ENCODE results near the gene HOXC9. TPM values are rescaled to one million over a fixed set of nuclear protein-coding genes. Genes with fewer than 3 reads are reported as not detected.

Gene HOXC9
- polyA plus RNA-seq, 2 of the 4 experiments (the other 2 are of a cell fraction): 5.2 to 6.6 TPM

DNA sequence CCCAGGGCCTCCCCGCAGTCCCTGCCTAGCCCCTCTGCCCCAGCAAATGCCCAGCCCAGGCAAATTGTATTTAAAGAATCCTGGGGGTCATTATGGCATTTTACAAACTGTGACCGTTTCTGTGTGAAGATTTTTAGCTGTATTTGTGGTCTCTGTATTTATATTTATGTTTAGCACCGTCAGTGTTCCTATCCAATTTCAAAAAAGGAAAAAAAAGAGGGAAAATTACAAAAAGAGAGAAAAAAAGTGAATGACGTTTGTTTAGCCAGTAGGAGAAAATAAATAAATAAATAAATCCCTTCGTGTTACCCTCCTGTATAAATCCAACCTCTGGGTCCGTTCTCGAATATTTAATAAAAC, 30.5 kb downstream of the HOXC9 start (continued):
- TF ChIP-seq GATA3 (IDR thresholded peaks at IDR 0.05; ENCODE audit: borderline replicate concordance): no peak
- no peak for TF ChIP-seq RCOR1 (IDR thresholded peaks at IDR 0.05; ENCODE audit: low read depth, low read length)
- TF ChIP-seq RNF2 (IDR thresholded peaks at IDR 0.05; ENCODE audit: borderline replicate concordance, low read depth): no peak
- TF ChIP-seq, protein P1, sequence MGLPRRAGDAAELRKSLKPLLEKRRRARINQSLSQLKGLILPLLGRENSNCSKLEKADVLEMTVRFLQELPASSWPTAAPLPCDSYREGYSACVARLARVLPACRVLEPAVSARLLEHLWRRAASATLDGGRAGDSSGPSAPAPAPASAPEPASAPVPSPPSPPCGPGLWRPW (IDR thresholded peaks at IDR 0.05): no peak
- no peak for TF ChIP-seq POLR2AphosphoS2 (conservative IDR thresholded peaks at IDR 0.05; ENCODE audit: low read length)
- TF ChIP-seq PHF8 (IDR thresholded peaks at IDR 0.05; ENCODE audit: borderline replicate concordance, low read depth): no peak

DNA sequence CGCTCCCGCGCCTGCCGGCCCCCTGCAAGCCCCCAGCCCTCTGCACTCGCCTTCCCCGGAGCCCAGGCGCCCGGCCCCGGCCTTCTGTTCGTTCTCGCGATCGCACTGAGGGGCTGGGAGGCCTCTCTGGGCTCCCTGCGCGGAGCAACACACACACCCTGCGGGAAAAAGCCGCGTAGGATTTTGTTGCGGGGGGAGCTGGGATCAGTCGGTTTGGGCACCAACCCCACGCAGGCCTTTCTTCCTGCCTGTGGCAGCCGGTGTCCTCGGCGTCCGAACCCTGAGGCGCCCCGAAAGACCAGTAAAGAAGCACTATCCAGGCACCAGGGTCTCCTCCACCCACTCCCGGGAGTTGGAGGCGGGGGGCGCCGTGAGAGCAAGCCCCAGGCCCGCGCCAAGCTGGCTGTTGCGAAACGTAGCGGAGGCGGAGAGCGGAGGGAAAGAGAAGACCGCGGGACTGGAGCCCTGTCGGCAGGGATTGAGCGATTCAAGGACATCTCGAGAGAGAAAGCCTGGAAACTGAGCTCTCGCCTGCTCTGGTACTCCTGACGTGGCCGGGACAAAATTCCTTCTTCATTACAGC, 31.0 kb downstream of the HOXC9 start:
- H3K27ac ChIP-seq: no peak overlapping the region
- ChIA-PET POLR2A (interaction anchor here (0.6 kb wide), 1 partner anchor 158 kb away, joined by 3 read pairs; the partner anchor contains the start of gene SMUG1), CTCF (interaction anchor here (0.7 to 27.9 kb wide), 13 partner anchors 8 to 287 kb away, joined by 3 to 476 read pairs (median 8); partner anchors contain the start of genes HOXC4, HOXC8 and SMUG1)
- H3K4me1 ChIP-seq: peaks cover 17% of the 10 kb centered on the region
- H3K4me2 ChIP-seq: no peak overlapping the region
- no peak overlapping the region for H3K4me3 ChIP-seq
- FAIRE-seq (no peak), DNase-seq (ENCODE audit: low read depth in 1 of 2, low spot score in 1 of 2) (no peak), ATAC-seq (no peak)
- WGBS (ENCODE audit: missing lambda C conversion rate): 91% methylated on average over 46 of the region's 46 CpGs
- no peaks in the 10 kb centered on the region for H3K9me3 ChIP-seq
- TF ChIP-seq CEBPB (IDR thresholded peaks at IDR 0.05) (0 out of 4 replicates have a peak, but pooled peaks of 1 of the 2 experiments have one; percentile 15), POLR2A (IDR thresholded peaks at IDR 0.05; ENCODE audit: low read length) (no peak)

DNA sequence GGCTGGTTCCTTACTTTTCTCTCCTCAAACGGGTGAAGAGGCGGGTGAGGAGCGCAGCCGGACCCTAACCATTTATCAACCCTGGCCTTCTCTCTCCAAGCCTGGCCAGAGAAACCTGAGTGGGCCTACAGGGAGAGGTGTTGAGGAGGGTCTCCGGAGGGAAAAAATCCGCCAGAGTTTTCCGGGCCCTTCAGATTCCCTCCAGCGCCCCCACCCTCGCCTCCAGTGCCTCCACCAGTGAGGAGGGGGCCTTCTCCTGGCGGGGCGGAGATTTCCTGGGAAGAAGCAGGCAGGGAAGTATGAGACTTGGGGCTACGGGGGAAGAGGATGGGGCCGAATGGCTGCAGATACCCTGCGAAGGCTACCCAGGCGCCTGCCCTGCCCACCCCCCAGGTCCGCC, 31.5 kb downstream of the HOXC9 start:
- Histone ChIP-seq H3K27ac (no peak overlapping the region), H3K4me3 (no peak overlapping the region), H3K4me1 (peaks cover 14% of the 10 kb centered on the region), H3K9me3 (no peaks in the 10 kb centered on the region), H3K4me2 (no peak overlapping the region)
- POLR2A ChIA-PET: interaction anchor here (0.6 to 2.1 kb wide), 4 partner anchors 10 to 176 kb away, joined by 3 to 26 read pairs (median 8); partner anchors contain the start of gene SMUG1
- DNase-seq (ENCODE audit: low read depth in 1 of 2, low spot score in 1 of 2): no peak
- TF ChIP-seq, protein P2, sequence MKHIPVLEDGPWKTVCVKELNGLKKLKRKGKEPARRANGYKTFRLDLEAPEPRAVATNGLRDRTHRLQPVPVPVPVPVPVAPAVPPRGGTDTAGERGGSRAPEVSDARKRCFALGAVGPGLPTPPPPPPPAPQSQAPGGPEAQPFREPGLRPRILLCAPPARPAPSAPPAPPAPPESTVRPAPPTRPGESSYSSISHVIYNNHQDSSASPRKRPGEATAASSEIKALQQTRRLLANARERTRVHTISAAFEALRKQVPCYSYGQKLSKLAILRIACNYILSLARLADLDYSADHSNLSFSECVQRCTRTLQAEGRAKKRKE (CRISPR knock-in tag; IDR thresholded peaks at IDR 0.05; ENCODE audit: low read depth): no peak
- TF ChIP-seq CBX8 (IDR thresholded peaks at IDR 0.05) (no peak), ZC3H11A (IDR thresholded peaks at IDR 0.05) (no peak), JUNB (IDR thresholded peaks at IDR 0.05) (no peak), TFCP2L1 (CRISPR knock-in tag; IDR thresholded peaks at IDR 0.05) (no peak)
- TF ChIP-seq, protein P3, sequence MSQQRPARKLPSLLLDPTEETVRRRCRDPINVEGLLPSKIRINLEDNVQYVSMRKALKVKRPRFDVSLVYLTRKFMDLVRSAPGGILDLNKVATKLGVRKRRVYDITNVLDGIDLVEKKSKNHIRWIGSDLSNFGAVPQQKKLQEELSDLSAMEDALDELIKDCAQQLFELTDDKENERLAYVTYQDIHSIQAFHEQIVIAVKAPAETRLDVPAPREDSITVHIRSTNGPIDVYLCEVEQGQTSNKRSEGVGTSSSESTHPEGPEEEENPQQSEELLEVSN (IDR thresholded peaks at IDR 0.05; ENCODE audit: borderline replicate concordance, low read depth): no peak
- TF ChIP-seq, protein P4, sequence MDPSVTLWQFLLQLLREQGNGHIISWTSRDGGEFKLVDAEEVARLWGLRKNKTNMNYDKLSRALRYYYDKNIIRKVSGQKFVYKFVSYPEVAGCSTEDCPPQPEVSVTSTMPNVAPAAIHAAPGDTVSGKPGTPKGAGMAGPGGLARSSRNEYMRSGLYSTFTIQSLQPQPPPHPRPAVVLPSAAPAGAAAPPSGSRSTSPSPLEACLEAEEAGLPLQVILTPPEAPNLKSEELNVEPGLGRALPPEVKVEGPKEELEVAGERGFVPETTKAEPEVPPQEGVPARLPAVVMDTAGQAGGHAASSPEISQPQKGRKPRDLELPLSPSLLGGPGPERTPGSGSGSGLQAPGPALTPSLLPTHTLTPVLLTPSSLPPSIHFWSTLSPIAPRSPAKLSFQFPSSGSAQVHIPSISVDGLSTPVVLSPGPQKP (IDR thresholded peaks at IDR 0.05; ENCODE audit: low read depth, low read length): no peak
- 93% methylated on average over 16 of the region's 16 CpGs for WGBS (ENCODE audit: missing lambda C conversion rate)
- no peak for ATAC-seq
- CTCF ChIA-PET: interaction anchor here (0.7 to 27.9 kb wide), 20 partner anchors 9 to 287 kb away, joined by 3 to 476 read pairs (median 9); partner anchors contain the start of genes HOXC10, HOXC4, HOXC8 and HOXC9
- FAIRE-seq: no peak

DNA sequence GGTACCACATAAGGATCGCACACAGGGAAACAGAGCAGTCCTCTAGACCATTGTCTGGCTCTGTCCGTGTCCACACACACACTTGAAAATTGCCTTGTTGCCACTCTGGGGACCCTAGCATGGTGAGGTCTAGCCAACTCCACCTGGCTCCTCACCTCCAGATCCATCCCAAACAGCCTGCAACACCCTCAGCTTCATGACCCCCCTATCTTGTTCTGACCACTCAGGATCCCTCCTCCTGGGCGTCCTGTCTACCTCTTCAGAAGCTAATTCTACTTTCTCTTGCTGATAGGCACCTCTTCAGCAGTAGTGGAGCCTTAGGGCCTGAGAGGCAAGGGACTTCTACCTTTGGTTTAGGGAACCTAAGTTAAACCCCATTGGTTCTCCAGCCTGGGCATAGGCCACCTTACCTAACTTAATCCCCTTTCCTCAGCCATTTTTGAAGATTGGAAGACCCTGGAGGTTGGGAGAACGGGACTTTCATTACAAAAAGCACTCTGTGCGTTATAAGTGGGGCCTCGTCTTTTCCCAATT, 32.2 kb downstream of the HOXC9 start:
- no peak for TF ChIP-seq FOSL2 (IDR thresholded peaks at IDR 0.05)
- TF ChIP-seq FOSL2 (CRISPR knock-in tag; IDR thresholded peaks at IDR 0.05): no peak
- no peak for TF ChIP-seq ZC3H11A (IDR thresholded peaks at IDR 0.05)
- TF ChIP-seq, protein P3 (IDR thresholded peaks at IDR 0.05; ENCODE audit: borderline replicate concordance, low read depth): no peak
- TF ChIP-seq CEBPB (IDR thresholded peaks at IDR 0.05): no peak
- no peak for TF ChIP-seq SREBF2 (IDR thresholded peaks at IDR 0.05)
- no peak for TF ChIP-seq RARB (CRISPR knock-in tag; IDR thresholded peaks at IDR 0.05)
- no peak for TF ChIP-seq ESRRA (IDR thresholded peaks at IDR 0.05; ENCODE audit: borderline replicate concordance, low read length)
- no peak for TF ChIP-seq NPAS2 (CRISPR knock-in tag; IDR thresholded peaks at IDR 0.05; ENCODE audit: borderline replicate concordance)
- no peak for TF ChIP-seq CBX8 (IDR thresholded peaks at IDR 0.05)
- TF ChIP-seq GATA3 (IDR thresholded peaks at IDR 0.05; ENCODE audit: borderline replicate concordance): no peak
- Histone ChIP-seq H3K4me2 (peak overlapping the region; percentile 89), H3K27ac (no peak overlapping the region; a peak in 1 of 6 replicates), H3K9me3 (no peaks in the 10 kb centered on the region), H3K4me3 (no peak overlapping the region; the same call in 2 of the 3 replicates), H3K4me1 (peaks cover 20% of the 10 kb centered on the region)
- no peak for DNase-seq (ENCODE audit: low read depth in 1 of 2, low spot score in 1 of 2)
- CTCF ChIA-PET: interaction anchor here (0.5 to 27.9 kb wide), 47 partner anchors 10 to 1924 kb away, joined by 3 to 476 read pairs (median 4); partner anchors contain the start of genes HOXC10, HOXC4, HOXC8 and HOXC9
- ATAC-seq: peak in 1 of 2 experiments; percentile 4; a peak in 3 of 6 replicates
- 48% methylated on average over 6 of the region's 6 CpGs for WGBS (ENCODE audit: missing lambda C conversion rate)
- POLR2A ChIA-PET: interaction anchor here (0.7 to 2.1 kb wide), 14 partner anchors 9 to 184 kb away, joined by 3 to 26 read pairs (median 6); partner anchors contain the start of genes HOXC4, HOXC8 and SMUG1
- no peak for FAIRE-seq
